Measurements from ENCODE around the gene SMAD2. TPM values are rescaled to one million over a fixed set of nuclear protein-coding genes. Genes with fewer than 3 reads are reported as not detected.

The SMAD2 gene
- total and polyA plus RNA-seq, 2 experiments from 2014 or later, result 52.4 to 77.7 TPM

DNA sequence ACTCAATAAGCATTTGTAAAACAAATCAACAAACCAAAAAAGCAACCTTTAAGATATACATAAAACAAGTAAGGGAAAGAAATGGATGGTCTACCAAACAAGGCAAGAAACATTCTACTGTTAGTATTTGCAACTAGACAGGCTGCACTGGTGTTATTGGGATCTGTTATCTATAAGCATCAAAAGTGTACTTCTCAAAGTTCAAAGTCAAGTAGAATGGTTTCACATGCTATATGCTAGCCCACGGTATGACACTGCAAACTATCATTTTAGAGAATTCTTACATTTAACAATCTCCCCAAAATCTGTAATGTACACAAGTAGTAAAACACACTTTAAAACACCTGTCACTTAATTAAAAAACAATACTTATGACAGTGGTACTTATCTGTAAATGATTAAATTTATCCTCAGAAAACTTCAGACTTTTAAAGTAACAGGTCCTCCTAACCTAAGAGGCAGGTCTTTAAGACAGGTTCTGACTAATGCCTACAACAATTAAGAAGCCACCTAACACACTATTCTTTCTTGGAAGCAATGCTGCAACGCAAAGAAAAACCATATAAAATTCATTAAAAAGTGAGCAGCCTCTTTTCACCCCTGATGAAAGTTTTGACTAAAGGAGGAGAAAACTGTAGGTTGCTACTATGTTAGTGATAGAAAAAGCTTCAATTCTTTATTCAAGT is 34.8 kb downstream of the SMAD2 start:
- Histone ChIP-seq H2AFZ (no peak overlapping the region), H3F3A (ENCODE audit: insufficient read depth) (no peaks in the 10 kb centered on the region), H3K4me2 (ENCODE audit: unreplicated experiment) (no peak overlapping the region), H3K4me1 (ENCODE audit: insufficient read depth) (peaks cover 7% of the 10 kb centered on the region), H3K9ac (no peak overlapping the region), H3K9me3 (ENCODE audit: low read depth) (no peaks in the 10 kb centered on the region), H3K9me2 (ENCODE audit: insufficient read depth) (no peaks in the 10 kb centered on the region), H4K20me1 (ENCODE audit: insufficient read depth) (peaks cover 3% of the 10 kb centered on the region; the same call in 1 of the 2 replicates), H3K79me2 (ENCODE audit: insufficient read depth) (peaks cover 99% of the 10 kb centered on the region), H3K27ac (no peak overlapping the region), H3K36me3 (ENCODE audit: low read depth) (no peaks in the 10 kb centered on the region), H3K4me3 (no peak overlapping the region), H3K27me3 (replicated peaks; ENCODE audit: insufficient read depth) (no peaks in the 10 kb centered on the region)
- no peak for DNase-seq
- no peak for TF ChIP-seq EZH2 (IDR thresholded peaks at IDR 0.05; ENCODE audit: insufficient read depth, poor library complexity, severe bottlenecking)
- TF ChIP-seq EZH2phosphoT487 (IDR thresholded peaks at IDR 0.05; ENCODE audit: insufficient read depth, low read depth), result no peak
- in situ Hi-C loops (cut with MboI), result no loop called here
- 63 to 74% methylated on average over 2 of the region's 2 CpGs for WGBS, 2 experiments (ENCODE audit: low coverage in 1 of 2, low lambda C conversion rate in 2 of 2, missing lambda C conversion rate in 2 of 2)

DNA sequence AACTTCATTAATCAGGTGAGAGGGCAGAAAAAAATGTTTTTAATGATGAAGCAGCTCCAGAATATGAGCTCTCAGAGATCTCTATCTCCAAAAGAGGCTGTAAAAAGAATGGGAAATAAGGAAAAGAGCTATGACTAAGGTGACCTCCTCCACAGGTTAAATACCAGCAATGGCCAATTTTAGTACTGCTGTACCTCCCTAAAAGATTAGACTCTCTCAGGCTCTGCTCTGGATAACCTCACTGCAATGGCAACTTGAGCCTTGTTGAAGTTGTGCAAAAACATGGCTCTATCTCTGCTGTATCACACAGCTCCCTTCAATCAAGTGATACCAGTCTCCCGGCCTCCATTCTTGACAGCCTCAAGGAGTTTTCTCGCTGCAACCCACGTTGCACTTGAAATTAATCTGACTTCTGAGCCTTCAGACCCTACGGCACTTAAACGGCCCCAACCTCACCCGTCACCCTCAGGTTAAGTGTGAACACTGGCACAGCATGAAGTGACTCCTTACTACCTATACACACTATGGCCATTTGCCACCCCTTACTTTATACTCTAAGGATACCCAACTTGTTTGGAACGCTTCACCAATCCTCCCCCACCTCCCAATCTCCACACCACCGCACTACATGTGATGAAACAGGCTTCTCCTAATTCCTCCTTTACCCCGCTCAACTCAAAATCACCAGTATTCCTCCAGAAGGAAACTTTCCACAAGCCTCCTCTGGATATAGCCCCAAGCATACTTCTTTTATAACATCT is 36.3 kb downstream of the SMAD2 start:
- H3K9me2 ChIP-seq (ENCODE audit: insufficient read depth), result no peaks in the 10 kb centered on the region
- no peak overlapping the region for H3K9ac ChIP-seq
- H2AFZ ChIP-seq, result no peak overlapping the region
- no peak overlapping the region for H3K4me3 ChIP-seq
- in situ Hi-C loops (cut with MboI), result no loop called here
- DNase-seq, result peak; percentile 10
- H3K9me3 ChIP-seq (ENCODE audit: low read depth), result no peaks in the 10 kb centered on the region
- H3K36me3 ChIP-seq (ENCODE audit: low read depth), result no peaks in the 10 kb centered on the region
- peaks cover 3% of the 10 kb centered on the region; the same call in 1 of the 2 replicates for H4K20me1 ChIP-seq (ENCODE audit: insufficient read depth)
- TF ChIP-seq EZH2phosphoT487 (IDR thresholded peaks at IDR 0.05; ENCODE audit: insufficient read depth, low read depth) (no peak), EZH2 (IDR thresholded peaks at IDR 0.05; ENCODE audit: insufficient read depth, poor library complexity, severe bottlenecking) (no peak)
- H3F3A ChIP-seq (ENCODE audit: insufficient read depth), result no peaks in the 10 kb centered on the region
- no peak overlapping the region for H3K27ac ChIP-seq
- peaks cover 89% of the 10 kb centered on the region for H3K79me2 ChIP-seq (ENCODE audit: insufficient read depth)
- no peaks in the 10 kb centered on the region for H3K27me3 ChIP-seq (replicated peaks; ENCODE audit: insufficient read depth)
- peak overlapping the region; percentile 19 for H3K4me2 ChIP-seq (ENCODE audit: unreplicated experiment)
- WGBS, 2 experiments (ENCODE audit: low coverage in 1 of 2, low lambda C conversion rate in 2 of 2, missing lambda C conversion rate in 2 of 2), result 82 to 83% methylated on average over 9 of the region's 9 CpGs
- peaks cover 7% of the 10 kb centered on the region for H3K4me1 ChIP-seq (ENCODE audit: insufficient read depth)

DNA sequence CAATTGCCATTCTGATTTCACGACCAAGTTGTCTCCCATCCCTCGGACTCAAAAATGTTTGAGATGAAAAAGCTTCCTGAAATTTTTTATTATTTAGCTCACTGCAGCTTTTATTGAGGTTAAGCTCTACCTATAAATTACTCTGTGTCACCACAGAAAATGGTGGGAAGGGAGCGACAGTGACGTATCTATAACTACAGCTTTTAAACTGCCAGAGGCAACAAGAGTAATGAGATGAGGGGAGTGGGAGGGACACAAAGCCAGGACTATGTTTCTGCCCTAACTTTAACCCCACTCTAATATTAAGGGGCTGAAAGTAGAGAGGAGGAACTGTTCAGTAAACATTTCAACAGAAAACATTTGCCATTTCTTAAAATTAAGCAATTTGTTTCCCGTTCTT is 37.4 kb downstream of the SMAD2 start:
- no peak overlapping the region for H3K4me2 ChIP-seq (ENCODE audit: unreplicated experiment)
- peaks cover 89% of the 10 kb centered on the region for H3K79me2 ChIP-seq (ENCODE audit: insufficient read depth)

DNA sequence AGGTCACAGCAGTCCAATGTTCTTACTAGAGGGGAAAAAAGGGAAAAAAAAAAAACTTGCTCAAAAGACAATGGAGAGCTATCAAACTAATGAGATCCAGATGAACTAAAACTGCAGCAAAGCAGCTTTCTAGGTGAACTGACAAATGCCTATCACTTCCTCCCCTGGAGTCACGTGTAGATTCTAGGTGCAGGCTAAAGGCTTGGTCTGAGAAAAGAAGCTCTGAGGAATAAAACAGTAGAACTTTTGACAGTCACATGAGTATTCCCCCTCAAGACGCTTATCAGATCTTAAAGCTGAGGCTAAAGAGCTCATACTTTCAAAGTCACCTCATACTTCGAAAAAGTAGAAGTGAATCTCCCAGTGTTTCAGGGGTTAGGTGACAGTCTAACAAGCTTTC is 42.3 kb downstream of the SMAD2 start:
- Histone ChIP-seq H3K4me3 (no peak overlapping the region), H3K79me2 (ENCODE audit: insufficient read depth) (peaks cover 87% of the 10 kb centered on the region), H3K9me2 (ENCODE audit: insufficient read depth) (no peaks in the 10 kb centered on the region), H4K20me1 (ENCODE audit: insufficient read depth) (0 out of 2 replicates have a peak, but pooled peaks cover 1% of the 10 kb centered on the region), H2AFZ (no peak overlapping the region), H3F3A (ENCODE audit: insufficient read depth) (no peaks in the 10 kb centered on the region; the same call in 1 of the 2 replicates), H3K4me2 (ENCODE audit: unreplicated experiment) (no peak overlapping the region), H3K27ac (no peak overlapping the region), H3K9ac (no peak overlapping the region), H3K9me3 (ENCODE audit: low read depth) (no peaks in the 10 kb centered on the region), H3K36me3 (ENCODE audit: low read depth) (no peaks in the 10 kb centered on the region; the same call in 1 of the 2 replicates), H3K27me3 (replicated peaks; ENCODE audit: insufficient read depth) (no peaks in the 10 kb centered on the region), H3K4me1 (ENCODE audit: insufficient read depth) (peaks cover 9% of the 10 kb centered on the region)
- in situ Hi-C loops (cut with MboI), result no loop called here
- TF ChIP-seq EZH2phosphoT487 (IDR thresholded peaks at IDR 0.05; ENCODE audit: insufficient read depth, low read depth) (no peak), EZH2 (IDR thresholded peaks at IDR 0.05; ENCODE audit: insufficient read depth, poor library complexity, severe bottlenecking) (no peak)
- no peak for DNase-seq
- 74 to 81% methylated on average over 3 of the region's 3 CpGs for WGBS, 2 experiments (ENCODE audit: low coverage in 1 of 2, low lambda C conversion rate in 2 of 2, missing lambda C conversion rate in 2 of 2)

More for the DNA sequence above, 37.4 kb downstream of the SMAD2 start:
- H3K27me3 ChIP-seq (replicated peaks; ENCODE audit: insufficient read depth), result no peaks in the 10 kb centered on the region
- WGBS, 2 experiments (ENCODE audit: low coverage in 1 of 2, low lambda C conversion rate in 2 of 2, missing lambda C conversion rate in 2 of 2), result 80 to 85% methylated on average over 5 of the region's 5 CpGs
- no peak overlapping the region for H2AFZ ChIP-seq
- H3F3A ChIP-seq (ENCODE audit: insufficient read depth), result no peaks in the 10 kb centered on the region
- no peak for DNase-seq
- no peaks in the 10 kb centered on the region for H3K36me3 ChIP-seq (ENCODE audit: low read depth)
- H3K9ac ChIP-seq, result no peak overlapping the region
- H3K9me2 ChIP-seq (ENCODE audit: insufficient read depth), result no peaks in the 10 kb centered on the region
- H3K9me3 ChIP-seq (ENCODE audit: low read depth), result no peaks in the 10 kb centered on the region
- peaks cover 7% of the 10 kb centered on the region for H3K4me1 ChIP-seq (ENCODE audit: insufficient read depth)
- TF ChIP-seq EZH2phosphoT487 (IDR thresholded peaks at IDR 0.05; ENCODE audit: insufficient read depth, low read depth), result no peak
- TF ChIP-seq EZH2 (IDR thresholded peaks at IDR 0.05; ENCODE audit: insufficient read depth, poor library complexity, severe bottlenecking), result no peak
- H3K4me3 ChIP-seq, result no peak overlapping the region
- no peak overlapping the region for H3K27ac ChIP-seq
- H4K20me1 ChIP-seq (ENCODE audit: insufficient read depth), result peaks cover 3% of the 10 kb centered on the region; the same call in 1 of the 2 replicates
- in situ Hi-C loops (cut with MboI), result no loop called here

Measured in GM23248 (cell line).